WTC11 (cell line): ENCODE results near the gene RMC1. TPM values are rescaled to one million over a fixed set of nuclear protein-coding genes. Genes with fewer than 3 reads are reported as not detected.

ENCODE experiments used
- ATAC-seq: fragments of 200-7000 bp; cut with Tn5 transposase; 2 replicates; pipeline ENCODE4 v1.10.0; 2021; ENCODE audit warnings: mild to moderate bottlenecking, moderate library complexity
- CTCF ChIA-PET: fragments of 300-600 bp; sonication (Branson Sonifier 250); formaldehyde crosslinking; loops from one replicate; lab custom pipeline; 2021; ENCODE audit warnings: antibody characterized with exemption; lab: Charles Lee
- POLR2A ChIA-PET: fragments of 350-600 bp; sonication (Branson Sonifier 250); formaldehyde crosslinking; loops from one replicate; lab custom pipeline; 2021; ENCODE audit warnings: antibody characterized with exemption; lab: Charles Lee
- DNase-seq: peaks from one replicate; pipeline ENCODE4 v3.0.0; 2021; ENCODE audit warnings: low spot score
- H3K27ac Mint-ChIP-seq: 2 replicates; pipeline ENCODE4 v1.8.0; 2021; ENCODE audit warnings: mixed read lengths
- H3K27me3 Mint-ChIP-seq: 2 replicates; pipeline ENCODE4 v1.8.0; 2021; ENCODE audit warnings: low read depth, mild to moderate bottlenecking, moderate library complexity, mixed read lengths
- H3K36me3 Mint-ChIP-seq: 2 replicates; pipeline ENCODE4 v1.8.0; 2021; ENCODE audit warnings: mixed read lengths
- H3K4me1 Mint-ChIP-seq: 2 replicates; pipeline ENCODE4 v1.8.0; 2022; ENCODE audit warnings: mixed read lengths
- H3K4me3 Mint-ChIP-seq: 2 replicates; pipeline ENCODE4 v1.8.0; 2021; ENCODE audit warnings: mild to moderate bottlenecking, moderate library complexity, mixed read lengths
- H3K9me3 Mint-ChIP-seq: 2 replicates; pipeline ENCODE4 v1.8.0; 2021; ENCODE audit warnings: mixed read lengths
- ATF1 ChIP-seq: sonication (generic); formaldehyde crosslinking; IDR thresholded peaks from 2 replicates; pipeline ENCODE4 v1.8.1; 2023; ENCODE audit warnings: mild to moderate bottlenecking, moderate library complexity, missing genetic modification reagents
- CREB1 ChIP-seq: sonication (generic); formaldehyde crosslinking; IDR thresholded peaks from 2 replicates; pipeline ENCODE4 v1.8.0; 2023; ENCODE audit warnings: mild to moderate bottlenecking, missing genetic modification reagents
- ESRRA ChIP-seq: sonication (generic); formaldehyde crosslinking; IDR thresholded peaks from 2 replicates; pipeline ENCODE4 v1.8.1; 2022; ENCODE audit warnings: mild to moderate bottlenecking, missing genetic modification reagents, borderline replicate concordance
- FOXK1 ChIP-seq: sonication (generic); formaldehyde crosslinking; IDR thresholded peaks from 2 replicates; pipeline ENCODE4 v1.8.0; 2022; ENCODE audit warnings: mild to moderate bottlenecking, moderate library complexity, missing genetic modification reagents
- GTF2I ChIP-seq: fragments of 250-450 bp; sonication (Bioruptor Pico); conservative IDR thresholded peaks from 2 replicates; pipeline ENCODE4 v1.4.0; 2021; ENCODE audit warnings: mild to moderate bottlenecking
- NFATC4 ChIP-seq: fragments of 250-450 bp; sonication (Bioruptor Pico); IDR thresholded peaks from 2 replicates; pipeline ENCODE4 v1.9.0; 2021; ENCODE audit warnings: mild to moderate bottlenecking
- NR1H2 ChIP-seq: sonication (generic); formaldehyde crosslinking; IDR thresholded peaks from 2 replicates; pipeline ENCODE4 v1.9.0; 2021; ENCODE audit warnings: mild to moderate bottlenecking, moderate library complexity, missing genetic modification reagents
- PRDM15 ChIP-seq: sonication (generic); formaldehyde crosslinking; IDR thresholded peaks from 2 replicates; pipeline ENCODE4 v1.8.0; 2022; ENCODE audit warnings: missing genetic modification reagents
- PRRX2 ChIP-seq: fragments of 250-450 bp; sonication (Bioruptor Pico); IDR thresholded peaks from 2 replicates; pipeline ENCODE4 v1.8.0; 2021; ENCODE audit warnings: mild to moderate bottlenecking
- SP1 ChIP-seq: sonication (generic); formaldehyde crosslinking; conservative IDR thresholded peaks from 2 replicates; pipeline ENCODE4 v1.8.1; 2022; ENCODE audit warnings: missing genetic modification reagents
- TEAD1 ChIP-seq: sonication (generic); formaldehyde crosslinking; IDR thresholded peaks from 2 replicates; pipeline ENCODE4 v1.8.0; 2022; ENCODE audit warnings: mild to moderate bottlenecking, missing genetic modification reagents
- TP53 ChIP-seq: sonication (generic); formaldehyde crosslinking; IDR thresholded peaks from 2 replicates; pipeline ENCODE4 v1.8.1; 2023; ENCODE audit warnings: mild to moderate bottlenecking, missing genetic modification reagents
- ZMAT4 ChIP-seq: fragments of 250-450 bp; sonication (Bioruptor Pico); IDR thresholded peaks from 2 replicates; pipeline ENCODE4 v1.9.0; 2021; ENCODE audit warnings: mild to moderate bottlenecking
- ZNF138 ChIP-seq: sonication (generic); formaldehyde crosslinking; conservative IDR thresholded peaks from 2 replicates; pipeline ENCODE4 v1.8.1; 2022; ENCODE audit warnings: mild to moderate bottlenecking, moderate library complexity, missing genetic modification reagents
- ZNF396 ChIP-seq: fragments of 250-450 bp; sonication (Bioruptor Pico); IDR thresholded peaks from 2 replicates; pipeline ENCODE4 v1.8.0; 2021; ENCODE audit warnings: mild to moderate bottlenecking, moderate library complexity, borderline replicate concordance
- ZNF671 ChIP-seq: fragments of 250-450 bp; sonication (Bioruptor Pico); IDR thresholded peaks from 2 replicates; pipeline ENCODE4 v1.8.0; 2021; ENCODE audit warnings: mild to moderate bottlenecking
- total RNA-seq: library from RNA; stranded (reverse); gene quantifications from 3 replicates; pipeline ENCODE4 v1.2.3, GENCODE V29; 2021
- TF ChIP-seq, protein P1 (sequence below): sonication (generic); formaldehyde crosslinking; IDR thresholded peaks from 2 replicates; pipeline ENCODE4 v1.8.1; 2023; ENCODE audit warnings: mild to moderate bottlenecking, moderate library complexity, missing genetic modification reagents
- TF ChIP-seq, protein P2 (sequence below): sonication (generic); formaldehyde crosslinking; IDR thresholded peaks from 2 replicates; pipeline ENCODE4 v1.8.1; 2023; ENCODE audit warnings: mild to moderate bottlenecking, missing genetic modification reagents
- TF ChIP-seq, protein P3 (sequence below): sonication (generic); formaldehyde crosslinking; IDR thresholded peaks from 2 replicates; pipeline ENCODE4 v1.8.0; 2022; ENCODE audit warnings: mild to moderate bottlenecking, missing genetic modification reagents
- TF ChIP-seq, protein P4 (sequence below): fragments of 250-450 bp; sonication (Bioruptor Pico); IDR thresholded peaks from 2 replicates; pipeline ENCODE4 v1.8.0; 2021; ENCODE audit warnings: mild to moderate bottlenecking
- TF ChIP-seq, protein P5 (sequence below): sonication (generic); formaldehyde crosslinking; IDR thresholded peaks from 2 replicates; pipeline ENCODE4 v1.8.0; 2023; ENCODE audit warnings: missing genetic modification reagents, mild to moderate bottlenecking, borderline replicate concordance
- TF ChIP-seq, protein P6 (sequence below): sonication (generic); formaldehyde crosslinking; IDR thresholded peaks from 2 replicates; pipeline ENCODE4 v1.8.0; 2022; ENCODE audit warnings: mild to moderate bottlenecking, missing genetic modification reagents

The RMC1 gene
- total RNA-seq, 1 experiment from 2014 or later: 15.6 TPM

- TF ChIP-seq, protein P1, sequence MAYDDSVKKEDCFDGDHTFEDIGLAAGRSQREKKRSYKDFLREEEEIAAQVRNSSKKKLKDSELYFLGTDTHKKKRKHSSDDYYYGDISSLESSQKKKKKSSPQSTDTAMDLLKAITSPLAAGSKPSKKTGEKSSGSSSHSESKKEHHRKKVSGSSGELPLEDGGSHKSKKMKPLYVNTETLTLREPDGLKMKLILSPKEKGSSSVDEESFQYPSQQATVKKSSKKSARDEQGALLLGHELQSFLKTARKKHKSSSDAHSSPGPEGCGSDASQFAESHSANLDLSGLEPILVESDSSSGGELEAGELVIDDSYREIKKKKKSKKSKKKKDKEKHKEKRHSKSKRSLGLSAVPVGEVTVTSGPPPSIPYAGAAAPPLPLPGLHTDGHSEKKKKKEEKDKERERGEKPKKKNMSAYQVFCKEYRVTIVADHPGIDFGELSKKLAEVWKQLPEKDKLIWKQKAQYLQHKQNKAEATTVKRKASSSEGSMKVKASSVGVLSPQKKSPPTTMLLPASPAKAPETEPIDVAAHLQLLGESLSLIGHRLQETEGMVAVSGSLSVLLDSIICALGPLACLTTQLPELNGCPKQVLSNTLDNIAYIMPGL (CRISPR knock-in tag): no peak
- TF ChIP-seq, protein P2, sequence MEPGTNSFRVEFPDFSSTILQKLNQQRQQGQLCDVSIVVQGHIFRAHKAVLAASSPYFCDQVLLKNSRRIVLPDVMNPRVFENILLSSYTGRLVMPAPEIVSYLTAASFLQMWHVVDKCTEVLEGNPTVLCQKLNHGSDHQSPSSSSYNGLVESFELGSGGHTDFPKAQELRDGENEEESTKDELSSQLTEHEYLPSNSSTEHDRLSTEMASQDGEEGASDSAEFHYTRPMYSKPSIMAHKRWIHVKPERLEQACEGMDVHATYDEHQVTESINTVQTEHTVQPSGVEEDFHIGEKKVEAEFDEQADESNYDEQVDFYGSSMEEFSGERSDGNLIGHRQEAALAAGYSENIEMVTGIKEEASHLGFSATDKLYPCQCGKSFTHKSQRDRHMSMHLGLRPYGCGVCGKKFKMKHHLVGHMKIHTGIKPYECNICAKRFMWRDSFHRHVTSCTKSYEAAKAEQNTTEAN (CRISPR knock-in tag): no peak
- TF ChIP-seq, protein P3, sequence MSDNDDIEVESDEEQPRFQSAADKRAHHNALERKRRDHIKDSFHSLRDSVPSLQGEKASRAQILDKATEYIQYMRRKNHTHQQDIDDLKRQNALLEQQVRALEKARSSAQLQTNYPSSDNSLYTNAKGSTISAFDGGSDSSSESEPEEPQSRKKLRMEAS (CRISPR knock-in tag): no peak
- TF ChIP-seq SP1 (CRISPR knock-in tag) (no peak), PRDM15 (CRISPR knock-in tag) (no peak)
Measured at GRCh38 chr18:23560186-23560585, 56.9 kb downstream of the RMC1 start (continued).

DNA sequence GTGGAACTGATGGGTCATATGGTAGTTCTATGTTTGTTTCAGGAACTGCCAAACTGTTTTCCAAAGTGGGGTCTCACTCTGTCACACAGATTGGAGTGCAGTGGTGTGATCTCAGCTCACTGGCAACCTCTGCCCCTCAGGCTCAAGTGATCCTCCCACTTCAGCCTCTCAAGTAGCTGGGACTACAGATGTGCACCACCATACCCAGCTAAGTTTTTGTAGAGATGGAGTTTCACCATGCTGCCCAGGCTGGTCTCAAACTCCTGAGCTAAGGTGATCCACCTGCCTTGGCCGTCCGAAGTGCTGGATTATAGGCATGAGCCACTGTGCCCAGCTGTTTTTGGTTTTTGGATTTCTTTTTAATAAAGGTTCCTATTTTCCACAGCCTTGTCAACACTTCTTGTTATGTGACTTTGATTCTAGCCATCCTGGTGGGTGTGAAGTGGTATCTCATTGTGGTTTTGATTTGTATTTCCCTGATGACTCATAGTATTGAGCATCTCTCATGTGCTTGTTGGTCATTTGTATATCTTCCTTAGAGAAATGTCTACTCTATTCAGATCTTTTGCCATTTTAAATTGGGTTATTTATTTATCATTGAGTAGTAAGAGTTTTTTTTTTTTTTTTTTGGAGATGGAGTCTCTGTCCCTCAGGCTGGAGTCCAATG is 60.2 kb downstream of the RMC1 start:
- Mint-ChIP-seq H3K4me3 (no peak overlapping the region), H3K36me3 (peaks cover 49% of the 10 kb centered on the region), H3K4me1 (no peaks in the 10 kb centered on the region), H3K27me3 (no peaks in the 10 kb centered on the region), H3K9me3 (no peaks in the 10 kb centered on the region), H3K27ac (no peak overlapping the region)
- ChIA-PET CTCF (interaction anchor here (0.6 kb wide), 1 partner anchor 152 kb away, joined by 3 read pairs; no protein-coding TSS in a partner anchor), POLR2A (no interaction called here)
- ATAC-seq (no peak), DNase-seq (no peak)
- TF ChIP-seq, protein P4, sequence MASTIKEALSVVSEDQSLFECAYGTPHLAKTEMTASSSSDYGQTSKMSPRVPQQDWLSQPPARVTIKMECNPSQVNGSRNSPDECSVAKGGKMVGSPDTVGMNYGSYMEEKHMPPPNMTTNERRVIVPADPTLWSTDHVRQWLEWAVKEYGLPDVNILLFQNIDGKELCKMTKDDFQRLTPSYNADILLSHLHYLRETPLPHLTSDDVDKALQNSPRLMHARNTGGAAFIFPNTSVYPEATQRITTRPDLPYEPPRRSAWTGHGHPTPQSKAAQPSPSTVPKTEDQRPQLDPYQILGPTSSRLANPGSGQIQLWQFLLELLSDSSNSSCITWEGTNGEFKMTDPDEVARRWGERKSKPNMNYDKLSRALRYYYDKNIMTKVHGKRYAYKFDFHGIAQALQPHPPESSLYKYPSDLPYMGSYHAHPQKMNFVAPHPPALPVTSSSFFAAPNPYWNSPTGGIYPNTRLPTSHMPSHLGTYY (CRISPR knock-in tag): no peak
- TF ChIP-seq NR1H2 (CRISPR knock-in tag) (no peak), NFATC4 (CRISPR knock-in tag) (no peak), FOXK1 (no peak), CREB1 (CRISPR knock-in tag) (no peak), ZMAT4 (no peak), ATF1 (CRISPR knock-in tag) (no peak), GTF2I (CRISPR knock-in tag) (no peak), TEAD1 (CRISPR knock-in tag) (no peak), ZNF396 (no peak), PRRX2 (no peak), ZNF671 (CRISPR knock-in tag) (no peak), TP53 (CRISPR knock-in tag) (no peak), ESRRA (CRISPR knock-in tag) (no peak), ZNF138 (CRISPR knock-in tag) (no peak)
- TF ChIP-seq, protein P5, sequence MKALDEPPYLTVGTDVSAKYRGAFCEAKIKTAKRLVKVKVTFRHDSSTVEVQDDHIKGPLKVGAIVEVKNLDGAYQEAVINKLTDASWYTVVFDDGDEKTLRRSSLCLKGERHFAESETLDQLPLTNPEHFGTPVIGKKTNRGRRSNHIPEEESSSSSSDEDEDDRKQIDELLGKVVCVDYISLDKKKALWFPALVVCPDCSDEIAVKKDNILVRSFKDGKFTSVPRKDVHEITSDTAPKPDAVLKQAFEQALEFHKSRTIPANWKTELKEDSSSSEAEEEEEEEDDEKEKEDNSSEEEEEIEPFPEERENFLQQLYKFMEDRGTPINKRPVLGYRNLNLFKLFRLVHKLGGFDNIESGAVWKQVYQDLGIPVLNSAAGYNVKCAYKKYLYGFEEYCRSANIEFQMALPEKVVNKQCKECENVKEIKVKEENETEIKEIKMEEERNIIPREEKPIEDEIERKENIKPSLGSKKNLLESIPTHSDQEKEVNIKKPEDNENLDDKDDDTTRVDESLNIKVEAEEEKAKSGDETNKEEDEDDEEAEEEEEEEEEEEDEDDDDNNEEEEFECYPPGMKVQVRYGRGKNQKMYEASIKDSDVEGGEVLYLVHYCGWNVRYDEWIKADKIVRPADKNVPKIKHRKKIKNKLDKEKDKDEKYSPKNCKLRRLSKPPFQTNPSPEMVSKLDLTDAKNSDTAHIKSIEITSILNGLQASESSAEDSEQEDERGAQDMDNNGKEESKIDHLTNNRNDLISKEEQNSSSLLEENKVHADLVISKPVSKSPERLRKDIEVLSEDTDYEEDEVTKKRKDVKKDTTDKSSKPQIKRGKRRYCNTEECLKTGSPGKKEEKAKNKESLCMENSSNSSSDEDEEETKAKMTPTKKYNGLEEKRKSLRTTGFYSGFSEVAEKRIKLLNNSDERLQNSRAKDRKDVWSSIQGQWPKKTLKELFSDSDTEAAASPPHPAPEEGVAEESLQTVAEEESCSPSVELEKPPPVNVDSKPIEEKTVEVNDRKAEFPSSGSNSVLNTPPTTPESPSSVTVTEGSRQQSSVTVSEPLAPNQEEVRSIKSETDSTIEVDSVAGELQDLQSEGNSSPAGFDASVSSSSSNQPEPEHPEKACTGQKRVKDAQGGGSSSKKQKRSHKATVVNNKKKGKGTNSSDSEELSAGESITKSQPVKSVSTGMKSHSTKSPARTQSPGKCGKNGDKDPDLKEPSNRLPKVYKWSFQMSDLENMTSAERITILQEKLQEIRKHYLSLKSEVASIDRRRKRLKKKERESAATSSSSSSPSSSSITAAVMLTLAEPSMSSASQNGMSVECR (CRISPR knock-in tag): no peak
- TF ChIP-seq, protein P6, sequence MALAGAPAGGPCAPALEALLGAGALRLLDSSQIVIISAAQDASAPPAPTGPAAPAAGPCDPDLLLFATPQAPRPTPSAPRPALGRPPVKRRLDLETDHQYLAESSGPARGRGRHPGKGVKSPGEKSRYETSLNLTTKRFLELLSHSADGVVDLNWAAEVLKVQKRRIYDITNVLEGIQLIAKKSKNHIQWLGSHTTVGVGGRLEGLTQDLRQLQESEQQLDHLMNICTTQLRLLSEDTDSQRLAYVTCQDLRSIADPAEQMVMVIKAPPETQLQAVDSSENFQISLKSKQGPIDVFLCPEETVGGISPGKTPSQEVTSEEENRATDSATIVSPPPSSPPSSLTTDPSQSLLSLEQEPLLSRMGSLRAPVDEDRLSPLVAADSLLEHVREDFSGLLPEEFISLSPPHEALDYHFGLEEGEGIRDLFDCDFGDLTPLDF (CRISPR knock-in tag): no peak
